ENCODE results near the gene TAS2R10. TPM values are rescaled to one million over a fixed set of nuclear protein-coding genes. Genes with fewer than 3 reads are reported as not detected.

Gene TAS2R10
- total RNA-seq, 6 donors from 2014 or later = 0.29 to 4.4 (median 0.46) TPM; not detected in 3

- 100% methylated on average over 2 of the region's 2 CpGs for WGBS, 2 donors
- H3K9me3 ChIP-seq = no peaks in the 10 kb centered on the region
- peaks cover 0 to 4% (median 0%) of the 10 kb centered on the region in 4 donors for H3K36me3 ChIP-seq
- H3K4me1 ChIP-seq = no peaks in the 10 kb centered on the region
- no peak overlapping the region for H3K27ac ChIP-seq
- ATAC-seq (ENCODE audit: low FRiP score in 2 of 2) (no peak), DNase-seq (no peak)
- no peaks in the 10 kb centered on the region for H3K27me3 ChIP-seq
- no peak for TF ChIP-seq CTCF (IDR thresholded peaks at IDR 0.05)
- TF ChIP-seq POLR2A (IDR thresholded peaks at IDR 0.05) = no peak
- no peak for TF ChIP-seq POLR2AphosphoS5 (IDR thresholded peaks at IDR 0.05)
- no peak overlapping the region for H3K4me3 ChIP-seq
Measured at GRCh38 chr12:10842862-10843261, 16.7 kb upstream of the TAS2R10 start.

- Histone ChIP-seq H3K27me3 (no peaks in the 10 kb centered on the region), H3K36me3 (no peaks in the 10 kb centered on the region), H3K4me3 (no peak overlapping the region), H3K4me1 (no peaks in the 10 kb centered on the region), H3K27ac (no peak overlapping the region), H3K9me3 (peaks cover 0 to 3% (median 0%) of the 10 kb centered on the region in 4 donors)
- ATAC-seq (ENCODE audit: low FRiP score in 2 of 2) = no peak
- DNase-seq = no peak
- TF ChIP-seq POLR2AphosphoS5 (IDR thresholded peaks at IDR 0.05) (no peak), EP300 (IDR thresholded peaks at IDR 0.05) (no peak), CTCF (IDR thresholded peaks at IDR 0.05) (no peak), POLR2A (IDR thresholded peaks at IDR 0.05) (no peak)
- 89 to 90% methylated on average over 3 of the region's 3 CpGs for WGBS, 2 donors
Measured at GRCh38 chr12:10838461-10838860, 12.3 kb upstream of the TAS2R10 start.

GRCh38 chr12:10829994-10830393, 3.8 kb upstream of the TAS2R10 start:
- DNase-seq (no peak), ATAC-seq (ENCODE audit: low FRiP score in 2 of 2) (no peak)
- WGBS, 2 donors = 88 to 89% methylated on average over 1 of the region's 1 CpG

GRCh38 chr12:10824957-10825356, 1.2 kb downstream of the TAS2R10 start:
- no peaks in the 10 kb centered on the region for H3K9me3 ChIP-seq
- no peak for ATAC-seq (ENCODE audit: low FRiP score in 2 of 2)
- no peaks in the 10 kb centered on the region for H3K4me1 ChIP-seq
- DNase-seq = no peak
- no peak overlapping the region for H3K4me3 ChIP-seq
- H3K36me3 ChIP-seq = no peaks in the 10 kb centered on the region
- TF ChIP-seq CTCF (IDR thresholded peaks at IDR 0.05) (no peak), POLR2AphosphoS5 (IDR thresholded peaks at IDR 0.05) (no peak), POLR2A (IDR thresholded peaks at IDR 0.05) (no peak)
- H3K27ac ChIP-seq = no peak overlapping the region
- WGBS, 2 donors = 88 to 92% methylated on average over 3 of the region's 3 CpGs
- H3K27me3 ChIP-seq = no peaks in the 10 kb centered on the region

More at GRCh38 chr12:10829994-10830393, 3.8 kb upstream of the TAS2R10 start:
- no peak for TF ChIP-seq EP300 (IDR thresholded peaks at IDR 0.05)
- no peak for TF ChIP-seq CTCF (IDR thresholded peaks at IDR 0.05)
- no peak for TF ChIP-seq POLR2A (IDR thresholded peaks at IDR 0.05)
- no peak for TF ChIP-seq POLR2AphosphoS5 (IDR thresholded peaks at IDR 0.05)
- Histone ChIP-seq H3K4me1 (no peaks in the 10 kb centered on the region), H3K9me3 (no peaks in the 10 kb centered on the region), H3K4me3 (no peak overlapping the region), H3K27me3 (no peaks in the 10 kb centered on the region), H3K36me3 (no peaks in the 10 kb centered on the region), H3K27ac (no peak overlapping the region)

GRCh38 chr12:10811883-10812536, 14.1 kb downstream of the TAS2R10 start:
- Histone ChIP-seq H3K27me3 (no peaks in the 10 kb centered on the region), H3K4me1 (no peaks in the 10 kb centered on the region), H3K27ac (no peak overlapping the region)

More at GRCh38 chr12:10811883-10812536, 14.1 kb downstream of the TAS2R10 start:
- H3K36me3 ChIP-seq = no peaks in the 10 kb centered on the region
- no peaks in the 10 kb centered on the region for H3K9me3 ChIP-seq
- no peak for DNase-seq
- ATAC-seq (ENCODE audit: low FRiP score in 2 of 2) = no peak
- no peak overlapping the region for H3K4me3 ChIP-seq
- WGBS, 2 donors = 81 to 84% methylated on average over 3 of the region's 3 CpGs
- TF ChIP-seq CTCF (IDR thresholded peaks at IDR 0.05) = no peak
- no peak for TF ChIP-seq POLR2AphosphoS5 (IDR thresholded peaks at IDR 0.05)

Measured in upper lobe of left lung (tissue), 6 donors.